Myocyte (in vitro differentiated cells): ENCODE data around the gene CFAP73. TPM values are rescaled to one million over a fixed set of nuclear protein-coding genes. Genes with fewer than 3 reads are reported as not detected.

Experiments used
- DNase-seq: peaks from one replicate; pipeline ENCODE4 v3.0.0-alpha.2; 2012; ENCODE audit warnings: low read depth
- total RNA-seq: library from RNA; depleted of rRNA; stranded (reverse); fragments of >200 nt; gene quantifications from 2 replicates; pipeline ENCODE4 v1.2.3, GENCODE V29; 2014

Gene CFAP73
- total RNA-seq, 1 donor from 2014 or later, result not detected

DNA sequence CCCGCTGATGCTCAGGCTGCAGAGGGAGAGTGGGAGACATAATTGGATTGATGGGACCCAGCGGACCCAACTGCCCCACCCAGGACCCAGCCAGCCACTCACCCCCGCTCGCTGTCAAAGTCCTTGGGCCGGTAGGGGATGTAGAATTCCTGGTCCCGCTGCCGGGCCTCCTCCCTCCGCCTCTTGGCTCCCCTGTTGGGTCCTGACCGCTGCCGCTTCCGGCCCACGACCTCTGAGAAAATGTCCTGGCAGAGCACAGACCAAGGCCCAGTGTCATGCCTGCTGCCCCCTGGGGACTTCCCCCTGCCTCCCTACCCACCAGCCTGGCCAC, 13.5 kb downstream of the CFAP73 start:
- DNase-seq, result no peak

DNA sequence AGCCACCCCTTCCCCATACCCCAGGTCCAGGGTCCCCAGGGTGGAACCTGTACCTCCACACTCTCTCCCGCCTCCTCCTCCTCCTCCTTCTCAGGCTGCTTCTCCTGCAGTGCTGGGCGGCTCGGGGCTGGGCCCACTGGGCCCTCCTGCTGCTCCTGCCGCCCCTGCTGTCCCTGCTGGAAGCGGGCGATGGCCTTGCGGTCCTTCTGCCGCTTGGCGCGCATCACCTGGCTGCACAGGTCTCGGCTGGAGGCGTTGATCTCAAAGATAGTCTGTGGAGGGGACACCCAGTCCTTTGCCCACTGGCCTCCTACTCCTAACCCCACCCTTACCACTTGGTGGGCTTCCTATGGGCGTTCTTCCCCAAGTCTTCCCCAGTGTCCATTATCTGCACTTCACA, 14.5 kb downstream of the CFAP73 start:
- no peak for DNase-seq

DNA sequence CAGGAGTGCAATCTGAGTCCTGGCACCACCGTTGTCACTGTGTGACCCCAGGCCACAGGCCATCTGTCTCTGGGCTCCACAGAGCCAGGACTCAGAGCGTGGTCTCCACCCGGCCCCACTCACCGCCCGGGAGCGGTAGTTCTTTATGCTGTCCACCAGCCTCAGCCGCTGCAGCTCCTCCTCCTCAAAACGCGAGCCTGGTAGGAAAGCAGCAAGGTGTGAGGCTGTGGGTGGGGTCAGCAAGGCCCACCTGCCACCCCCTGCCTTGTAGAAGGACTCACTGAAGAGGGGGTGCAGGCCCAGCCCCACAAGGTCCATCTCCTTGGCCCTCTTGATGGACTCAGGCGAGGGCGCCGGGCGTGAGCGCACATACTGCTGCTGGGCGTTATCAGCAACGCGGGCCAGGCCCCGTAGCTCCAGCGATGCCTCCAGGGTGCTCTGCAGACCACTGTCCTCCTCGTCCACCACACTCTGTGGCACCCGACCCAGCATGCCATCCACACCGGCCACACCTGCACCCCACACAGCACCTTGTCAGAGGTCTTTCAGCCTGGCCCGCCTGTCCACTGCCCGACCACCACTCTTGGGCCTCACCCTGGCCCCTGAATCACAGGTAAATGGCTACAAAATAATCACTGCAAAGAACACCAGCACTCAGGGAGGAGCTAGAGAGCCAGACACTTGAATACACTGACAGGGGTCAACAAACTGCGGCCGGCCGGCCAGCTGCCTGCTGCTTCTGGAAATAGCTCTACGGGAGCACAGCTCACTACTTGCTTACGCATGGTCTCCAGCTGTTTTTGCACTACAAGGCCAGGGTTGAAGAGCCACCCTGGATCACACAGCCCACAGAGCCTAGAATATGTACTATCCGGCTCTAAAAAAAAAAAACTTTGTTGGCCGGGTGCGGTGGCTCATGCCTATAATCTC, 16.3 kb downstream of the CFAP73 start:
- DNase-seq, result no peak

DNA sequence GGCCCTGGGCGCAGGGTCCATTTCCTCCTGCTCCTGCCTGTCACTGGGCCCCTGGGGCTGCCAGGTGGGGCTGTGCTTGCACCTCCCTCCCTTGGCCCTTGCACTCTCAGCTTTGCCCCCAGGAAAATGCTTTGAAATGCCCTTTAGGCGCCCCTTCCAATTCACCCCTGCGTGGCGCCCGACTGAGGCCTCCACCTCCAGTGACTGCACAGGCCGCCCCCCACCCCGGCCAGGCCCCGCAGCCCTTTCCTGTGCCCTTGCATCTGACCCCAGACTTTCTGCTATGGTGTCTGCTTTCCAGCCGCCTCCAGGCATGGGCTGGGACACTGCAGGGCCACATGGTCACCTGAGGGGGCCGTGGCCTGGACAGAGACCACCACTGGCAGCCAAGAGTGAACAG, 18.3 kb downstream of the CFAP73 start:
- no peak for DNase-seq

DNA sequence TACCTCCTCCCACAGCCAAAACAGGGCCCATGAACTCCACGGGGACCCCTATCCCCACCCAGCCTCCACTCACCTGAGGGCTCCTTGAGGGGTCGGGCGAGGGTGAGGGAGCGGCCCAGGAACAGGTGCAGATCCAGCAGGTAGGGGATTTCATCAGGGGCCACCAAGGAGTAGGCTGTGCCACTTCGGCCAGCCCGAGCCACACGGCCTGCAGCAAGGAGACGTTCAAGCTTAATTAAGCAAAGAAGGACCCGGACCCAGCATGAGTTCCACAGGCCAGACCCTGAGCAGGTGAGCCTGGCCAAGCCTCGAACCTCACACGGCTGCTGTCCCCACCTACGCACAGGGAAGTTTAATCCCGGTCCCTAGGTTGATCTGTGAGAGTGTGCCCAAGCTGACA, 20.2 kb downstream of the CFAP73 start:
- DNase-seq, result no peak

DNA sequence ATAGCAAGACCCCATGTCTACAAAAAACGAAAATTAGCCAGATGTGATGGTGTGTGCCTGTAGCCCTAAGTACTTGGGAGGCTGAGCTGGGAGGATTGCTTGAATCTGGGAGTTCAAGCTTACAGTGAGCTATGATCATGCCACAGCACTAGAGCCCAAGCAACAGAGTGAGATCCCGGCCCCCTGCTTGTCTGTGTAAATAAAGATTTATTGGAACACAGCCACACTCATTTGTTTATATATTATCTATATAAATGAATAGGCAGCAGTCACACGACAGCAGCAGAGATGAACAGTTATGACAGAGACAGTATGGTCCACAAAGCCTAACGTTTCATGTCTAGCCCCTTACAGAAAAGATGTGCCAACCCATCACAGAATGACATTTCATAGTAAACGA, 20.9 kb downstream of the CFAP73 start:
- DNase-seq, result no peak

DNA sequence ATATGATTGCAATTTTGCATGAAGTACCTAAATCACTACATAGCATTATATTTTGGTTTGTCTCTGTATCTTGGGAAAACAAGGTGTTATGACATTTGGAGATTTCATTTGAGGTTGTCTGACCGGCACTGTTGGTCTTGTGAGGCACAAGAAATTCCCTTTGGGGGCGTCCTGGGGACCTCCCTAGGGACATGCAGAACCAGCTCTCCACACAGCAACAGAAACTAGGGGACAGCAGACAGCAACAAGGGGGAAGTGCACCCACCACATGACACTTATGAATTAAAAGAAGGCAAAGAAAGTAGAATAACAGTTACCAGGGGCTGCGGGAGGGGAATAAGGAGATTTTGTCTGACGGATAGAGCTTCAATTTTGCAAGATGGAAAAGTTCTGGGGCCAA, 21.4 kb downstream of the CFAP73 start:
- no peak for DNase-seq

DNA sequence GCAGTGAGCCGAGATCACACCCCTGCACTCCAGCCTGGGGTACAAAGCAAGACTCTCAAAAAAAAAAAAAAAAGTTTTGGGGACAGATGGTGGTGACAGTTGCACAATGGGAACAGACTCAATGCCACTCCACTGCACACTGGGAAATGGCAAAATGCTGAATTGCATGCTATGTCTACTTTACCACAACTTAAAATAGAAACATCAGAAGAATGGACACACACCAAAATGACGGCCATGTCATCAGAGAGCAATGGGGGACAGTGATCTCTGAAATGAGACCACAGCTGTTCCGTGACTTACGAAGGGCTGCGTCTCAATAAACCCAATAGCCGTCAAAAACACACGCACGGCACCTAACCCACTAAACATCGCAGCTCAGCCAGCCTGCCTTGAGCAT, 22.0 kb downstream of the CFAP73 start:
- peak; percentile 38 for DNase-seq

DNA sequence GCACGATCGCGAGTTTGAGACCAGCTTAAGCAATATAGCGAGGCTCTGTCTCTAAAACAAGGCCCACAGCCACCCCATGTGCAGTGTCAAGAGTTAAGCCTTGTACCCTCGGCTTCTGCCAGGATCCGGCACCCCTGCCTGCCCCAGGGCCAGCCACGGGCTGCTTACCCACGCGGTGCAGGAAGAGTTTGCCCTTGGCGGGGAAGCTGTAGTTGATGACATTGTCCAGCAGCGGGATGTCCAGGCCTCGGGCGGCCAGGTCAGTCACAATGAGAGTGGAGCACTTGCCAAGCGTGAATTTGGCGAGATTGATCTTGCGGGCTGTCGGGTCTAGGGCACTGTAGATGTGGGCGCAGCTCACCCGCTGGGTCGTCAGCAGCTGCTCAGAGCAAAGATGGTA, 22.7 kb downstream of the CFAP73 start:
- DNase-seq, result no peak

DNA sequence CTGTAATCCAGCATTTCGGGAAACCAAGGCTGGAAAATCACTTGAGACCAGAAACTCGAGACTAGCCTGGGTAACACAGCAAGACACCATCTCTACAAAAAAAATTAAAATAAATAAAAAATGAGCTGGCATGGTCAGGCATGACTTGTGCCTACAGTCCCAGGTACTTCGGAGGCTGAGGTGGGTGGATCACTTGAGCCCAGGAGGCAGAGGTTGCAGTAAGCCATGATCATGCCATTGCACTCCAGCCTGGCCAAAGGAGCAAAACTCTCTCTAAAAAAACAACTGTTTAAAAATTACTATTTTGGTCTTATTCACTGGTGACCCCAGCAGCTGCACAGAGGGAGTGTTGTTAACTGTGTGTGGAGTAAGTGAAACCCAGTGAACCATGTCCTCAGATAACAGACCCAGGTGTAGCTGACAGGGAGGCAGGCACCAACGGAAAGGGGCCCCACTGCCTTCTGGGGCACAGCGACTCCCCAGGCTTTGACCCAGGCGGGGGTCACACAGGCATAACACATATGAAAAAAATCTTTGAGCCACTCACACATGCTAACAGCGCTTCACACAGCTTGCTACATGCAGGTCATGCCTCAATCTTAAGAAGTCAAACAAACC, 23.7 kb downstream of the CFAP73 start:
- no peak for DNase-seq

DNA sequence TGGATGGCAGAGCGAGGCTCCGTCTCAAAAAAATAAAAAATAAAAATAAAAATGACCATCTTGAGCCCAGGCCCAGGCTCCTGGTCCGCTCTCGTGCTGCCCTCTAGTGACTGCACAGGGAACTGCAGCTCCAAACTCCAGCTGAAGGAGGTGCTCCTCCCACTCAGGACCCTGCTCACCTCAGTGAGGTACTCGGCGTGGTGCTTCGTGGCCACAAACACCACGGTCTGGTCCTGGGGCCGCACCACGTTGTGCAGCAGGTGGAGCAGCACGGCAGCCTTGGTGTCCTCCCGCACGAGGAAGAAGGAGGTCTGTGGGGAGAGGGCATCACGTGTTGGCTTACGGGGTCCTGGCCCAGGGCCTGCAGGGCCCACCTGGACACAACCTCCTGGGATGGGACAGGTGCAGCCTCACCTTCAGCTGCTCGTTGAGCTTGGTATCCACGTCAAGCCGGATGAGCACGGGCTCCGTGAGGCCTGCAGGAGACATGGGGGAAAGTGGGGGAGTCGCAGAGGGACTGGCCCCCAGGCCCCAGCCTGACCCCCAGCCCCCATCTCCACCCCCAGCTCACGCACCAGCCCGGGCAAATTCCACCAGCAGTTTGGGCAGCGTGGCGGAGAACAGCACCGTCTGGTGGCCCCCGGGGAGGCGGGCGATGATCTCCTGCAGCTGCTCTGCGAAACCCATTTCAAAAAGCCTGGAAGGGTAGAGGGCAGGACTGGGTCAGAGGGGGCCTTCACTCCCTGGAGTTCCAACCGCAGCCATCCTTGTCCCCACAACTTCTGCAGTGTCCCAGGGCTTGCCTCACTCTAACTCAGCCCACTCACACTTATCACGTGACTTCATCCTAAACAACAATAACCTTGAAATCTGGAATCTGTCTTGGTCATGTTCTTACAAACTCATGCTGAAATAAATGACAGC, 25.2 kb downstream of the CFAP73 start:
- peak; percentile 70 for DNase-seq

DNA sequence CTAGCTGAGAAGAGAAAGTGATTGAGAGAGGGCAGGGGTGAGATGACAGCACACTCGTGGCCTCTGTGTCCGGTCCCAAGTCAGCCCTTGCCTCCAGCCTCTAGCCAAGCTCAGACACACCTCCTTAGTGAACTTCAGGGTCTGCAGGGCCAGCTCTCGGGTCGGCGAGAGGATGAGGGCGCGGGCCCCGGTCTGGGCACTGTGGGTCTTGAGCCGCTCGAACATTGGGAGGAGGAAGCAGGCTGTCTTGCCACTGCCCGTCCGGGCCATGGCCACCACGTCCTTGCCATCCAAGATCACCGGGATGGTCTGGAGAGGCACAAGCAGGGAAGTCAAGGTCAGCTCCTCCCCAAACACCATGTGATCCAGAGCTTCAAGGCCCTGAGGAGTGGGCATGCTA, 29.5 kb downstream of the CFAP73 start:
- no peak for DNase-seq

DNA sequence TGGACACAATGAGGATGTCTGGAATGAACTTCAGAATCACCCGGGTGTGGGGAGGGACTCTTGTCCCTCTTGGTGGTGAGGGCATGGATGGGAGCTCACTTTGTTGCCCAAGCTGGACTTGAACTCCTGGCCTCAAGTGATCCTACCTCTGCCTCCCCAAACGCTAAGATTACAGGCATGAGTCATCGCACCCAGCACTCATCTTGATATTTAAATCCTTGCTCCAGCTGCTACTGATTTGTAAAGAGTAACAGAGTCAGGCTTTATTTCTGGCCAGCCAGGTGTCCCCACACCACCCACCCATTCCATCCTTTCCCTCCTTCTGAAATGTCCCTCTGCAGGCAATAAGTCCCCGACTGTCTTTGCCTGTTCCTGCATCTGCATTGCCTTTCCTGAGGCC, 30.8 kb downstream of the CFAP73 start:
- peak; percentile 65 for DNase-seq

DNA sequence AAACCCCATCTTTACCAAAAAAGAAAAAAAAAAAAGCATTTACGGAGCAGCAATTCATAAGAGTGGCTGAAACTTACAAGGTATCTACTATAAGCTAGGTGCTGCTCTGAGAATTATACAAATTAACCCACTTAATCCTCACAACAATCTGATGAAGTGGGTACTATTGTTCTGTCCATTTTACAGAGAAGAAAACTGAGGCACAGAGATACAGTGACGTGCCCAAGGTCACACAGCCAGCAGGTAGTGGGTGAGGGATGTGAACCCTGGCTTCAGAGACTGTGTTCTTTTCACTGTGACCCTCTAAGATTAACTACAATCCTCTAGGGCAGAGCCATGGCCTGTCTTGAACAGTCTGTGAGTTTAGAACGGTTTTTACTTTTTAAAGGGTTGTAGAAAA, 32.5 kb downstream of the CFAP73 start:
- DNase-seq, result no peak

DNA sequence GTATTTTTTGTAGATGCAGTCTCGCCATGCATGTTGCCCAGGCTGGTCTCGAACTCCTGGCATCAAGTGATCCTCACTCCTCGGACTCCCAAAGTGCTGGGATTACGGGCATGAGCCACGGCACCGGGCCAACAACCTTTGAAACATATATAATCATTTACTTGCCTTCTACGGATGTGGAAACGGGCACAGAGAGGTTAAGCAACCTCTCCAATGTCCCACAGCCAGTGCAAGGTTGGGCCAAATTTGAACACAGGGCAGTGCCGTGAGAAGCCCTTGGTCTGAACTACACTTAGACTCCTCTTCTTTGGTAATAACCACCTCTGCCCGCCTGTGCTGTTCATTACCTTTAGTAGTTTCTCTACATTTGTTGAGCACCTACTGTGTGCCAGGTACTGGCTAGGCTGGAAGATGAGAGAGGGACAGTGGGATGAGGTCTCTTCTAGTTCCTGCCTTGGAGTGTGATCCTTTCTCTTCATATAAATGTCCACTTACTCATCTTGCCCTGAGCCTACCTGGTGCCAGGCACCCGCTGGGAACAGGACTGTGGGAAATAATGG, 33.6 kb downstream of the CFAP73 start:
- DNase-seq, result no peak

DNA sequence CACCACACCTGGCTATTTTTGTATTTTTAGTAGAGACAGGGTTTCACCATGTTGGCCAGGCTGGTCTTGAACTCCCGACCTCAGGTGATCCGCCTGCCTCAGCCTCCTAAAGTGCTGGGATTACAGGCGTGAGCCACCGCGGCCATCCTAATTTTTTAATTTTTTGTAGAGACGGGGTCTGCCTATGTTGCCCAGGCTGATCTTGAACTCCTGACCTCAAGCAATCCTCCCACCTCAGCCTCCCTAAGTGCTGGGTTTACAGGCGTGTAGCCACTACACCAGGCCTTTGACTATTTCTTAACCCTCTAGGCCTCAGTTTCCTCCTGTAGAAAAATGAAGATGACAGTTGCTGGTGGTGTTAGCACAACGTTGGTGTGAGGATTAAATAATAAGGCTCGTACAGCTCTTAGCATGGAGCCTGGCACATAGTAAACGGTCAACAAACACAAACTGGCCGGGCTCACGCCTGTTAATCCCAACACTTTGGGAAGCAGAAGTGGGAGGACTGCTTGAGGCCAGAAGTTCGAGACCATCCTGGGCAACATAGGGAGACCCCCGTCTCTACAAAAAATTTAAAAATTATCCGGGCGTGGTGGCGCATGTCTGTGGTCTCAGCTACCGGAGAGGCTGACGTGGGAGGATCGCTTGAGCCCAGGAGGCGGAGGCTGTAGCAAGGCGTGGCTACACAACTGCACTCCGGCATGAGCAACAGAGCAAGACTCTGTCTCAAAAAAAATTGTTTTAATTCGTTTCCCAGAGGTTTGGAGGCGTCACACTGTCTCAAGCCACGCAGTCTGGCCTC, 34.8 kb downstream of the CFAP73 start:
- no peak for DNase-seq

DNA sequence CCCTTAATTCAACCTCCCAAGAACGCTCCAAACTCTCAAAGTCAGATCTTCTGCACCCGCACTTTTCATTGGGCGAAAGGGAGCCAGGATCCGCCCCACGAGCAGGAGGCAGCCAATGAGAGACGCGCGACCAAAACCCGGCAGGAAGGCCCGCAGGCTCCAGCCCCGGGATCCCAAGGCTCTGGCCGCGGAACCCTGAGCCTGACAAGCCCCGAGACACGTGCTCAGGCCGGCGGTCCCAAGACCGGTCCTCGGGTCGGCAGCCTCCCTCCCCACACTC, 35.3 kb downstream of the CFAP73 start:
- peak; percentile 94 for DNase-seq

DNA sequence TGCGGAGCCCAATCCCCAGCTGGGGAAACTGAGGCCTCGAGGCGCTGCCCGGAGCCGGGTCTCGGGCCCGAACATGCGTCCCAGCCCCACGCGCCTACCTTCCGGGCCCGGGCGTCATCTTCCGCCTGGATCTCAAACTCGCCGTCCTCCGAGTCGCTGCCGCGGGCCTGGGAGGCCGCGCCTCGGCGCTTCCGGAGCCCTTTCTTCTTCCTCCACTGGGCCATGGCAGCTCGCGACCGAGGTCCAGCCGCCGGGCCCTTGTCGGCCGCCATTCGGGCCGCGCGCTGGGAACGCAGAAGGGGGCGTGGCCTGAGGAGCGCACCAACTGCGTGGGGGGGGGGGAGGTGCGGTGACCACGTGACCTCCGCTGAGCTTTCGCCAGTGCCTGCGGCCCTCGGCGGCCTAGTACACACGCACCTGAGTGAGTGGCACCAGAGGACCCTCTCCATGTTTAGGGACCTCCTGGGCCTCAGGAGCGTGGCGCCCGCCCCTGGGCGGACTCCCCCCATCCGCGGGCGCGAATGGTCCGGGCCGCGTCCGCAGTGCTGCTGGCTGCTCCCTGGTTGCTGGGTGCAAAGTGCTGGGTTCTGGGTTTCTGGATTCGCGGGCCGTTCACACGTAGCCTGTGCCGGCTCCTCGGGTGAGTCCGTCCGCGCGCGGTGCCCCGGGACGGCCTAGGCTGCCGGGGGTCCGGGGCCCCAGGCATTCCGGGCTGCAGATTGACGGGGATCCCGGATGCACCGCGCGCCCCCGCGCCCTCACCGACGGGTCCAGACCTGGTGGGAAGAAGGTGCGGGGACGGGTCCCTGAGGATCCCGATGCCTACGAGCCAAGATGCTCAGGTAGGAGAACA, 35.9 kb downstream of the CFAP73 start, which contains the start of the genes DDX54 and RITA1:
DDX54 (minus strand) TSS at position 299 of the 853 bp plus-strand sequence; CDS start at position 272, 27 bp downstream.
RITA1 (plus strand) TSS at position 542 of the 853 bp plus-strand sequence. CDS start 1,026 bp downstream, outside the sequence.
- DNase-seq, result peak; percentile 77

DNA sequence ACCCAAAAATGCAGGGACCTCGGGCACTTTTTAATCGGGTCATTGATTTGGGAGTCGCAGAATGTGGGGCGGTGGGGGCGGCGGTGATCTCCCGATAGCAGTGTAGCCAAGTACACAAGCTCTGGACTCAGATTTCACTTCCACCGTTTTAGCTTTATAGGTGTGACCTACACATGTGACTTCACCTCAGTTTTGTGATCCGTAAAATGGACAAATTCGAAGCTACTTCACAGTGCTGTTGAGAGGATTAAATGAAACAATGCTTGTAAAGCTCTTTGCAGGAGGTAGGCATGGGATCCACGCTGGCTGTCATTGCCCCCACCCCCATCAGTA, 36.5 kb downstream of the CFAP73 start:
- peak; percentile 29 for DNase-seq
